ENCODE results near the gene KRTAP12-2.
"Not testable (repeated sequence)": the region's sequence is repeated elsewhere in the genome, so short reads cannot be mapped to it uniquely, and the experiment has no call there.

KRTAP12-2 gene

DNA sequence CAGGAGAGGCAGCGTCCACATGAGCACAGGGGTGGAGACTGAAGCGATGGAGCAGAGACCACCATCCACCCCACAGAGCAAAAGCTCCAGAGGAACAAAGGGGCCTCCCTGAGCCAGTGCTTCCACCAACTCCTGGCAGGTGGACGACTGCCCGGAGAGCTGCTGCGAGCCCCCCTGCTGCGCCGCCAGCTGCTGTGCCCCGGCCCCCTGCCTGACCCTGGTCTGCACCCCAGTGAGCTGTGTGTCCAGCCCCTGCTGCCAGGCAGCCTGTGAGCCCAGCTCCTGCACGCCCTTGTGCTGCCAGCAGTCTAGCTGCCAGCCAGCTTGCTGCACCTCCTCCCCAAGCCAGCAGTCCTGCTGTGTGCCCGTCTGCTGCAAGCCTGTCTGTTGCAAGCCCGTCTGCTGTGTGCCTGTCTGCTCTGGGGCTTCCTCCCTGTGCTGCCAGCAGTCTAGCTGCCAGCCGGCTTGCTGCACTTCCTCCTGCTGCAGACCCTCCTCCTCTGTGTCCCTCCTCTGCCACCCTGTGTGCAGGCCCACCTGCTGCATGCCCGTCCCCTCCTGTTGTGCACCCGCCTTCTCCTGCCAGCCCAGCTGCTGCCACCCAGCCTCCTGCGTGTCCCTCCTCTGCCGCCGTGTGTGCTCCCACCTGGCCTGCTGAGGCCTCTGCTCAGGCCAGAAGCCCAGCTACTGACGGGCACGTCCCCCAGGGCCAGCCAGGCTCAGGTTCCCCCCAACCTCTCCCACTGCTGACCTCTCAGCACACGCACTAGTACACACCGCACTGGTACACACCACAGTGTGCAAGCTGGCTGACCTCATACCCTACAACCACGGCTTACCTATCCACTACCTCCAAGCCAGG, 35.6 kb upstream of the KRTAP12-2 start:
- DNase-seq = no peak

DNA sequence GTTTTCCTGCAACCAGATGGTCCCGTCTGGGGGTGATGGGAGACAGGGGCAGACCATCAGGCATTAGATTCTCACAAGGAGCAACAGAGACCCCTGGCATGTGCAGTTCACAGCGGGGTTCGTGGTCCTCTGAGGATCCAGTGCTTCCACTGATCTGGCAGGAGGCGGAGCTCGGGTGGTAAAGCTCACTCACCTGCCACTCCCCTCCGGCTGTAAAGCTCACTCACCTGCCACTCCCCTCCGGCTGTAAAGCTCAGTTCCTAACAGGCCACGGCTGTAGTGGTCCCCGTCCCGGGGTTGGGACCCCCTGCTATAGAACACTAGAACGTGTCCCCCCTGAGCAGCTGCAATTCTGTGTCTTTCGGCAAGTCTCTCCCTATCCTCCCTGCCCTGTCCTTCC, 34.8 kb upstream of the KRTAP12-2 start:
- DNase-seq = no peak

DNA sequence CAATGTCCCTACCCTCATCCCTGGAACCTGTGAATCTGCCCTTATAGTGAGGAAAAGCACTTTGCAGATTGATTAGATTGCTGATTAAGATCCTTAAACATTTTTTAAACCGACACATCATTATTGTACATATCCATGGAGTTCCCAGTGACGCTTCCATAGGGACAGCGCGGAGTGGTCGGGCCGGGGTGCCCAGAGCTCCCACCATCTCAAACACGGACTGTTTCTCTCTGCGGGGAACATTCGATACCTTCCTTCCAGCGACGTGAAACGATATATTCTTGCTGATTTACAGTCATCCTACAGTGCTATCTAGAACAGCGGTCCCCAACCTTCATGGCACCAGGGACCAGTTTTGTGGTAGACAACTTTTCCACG, 34.3 kb upstream of the KRTAP12-2 start:
- DNase-seq = no peak

DNA sequence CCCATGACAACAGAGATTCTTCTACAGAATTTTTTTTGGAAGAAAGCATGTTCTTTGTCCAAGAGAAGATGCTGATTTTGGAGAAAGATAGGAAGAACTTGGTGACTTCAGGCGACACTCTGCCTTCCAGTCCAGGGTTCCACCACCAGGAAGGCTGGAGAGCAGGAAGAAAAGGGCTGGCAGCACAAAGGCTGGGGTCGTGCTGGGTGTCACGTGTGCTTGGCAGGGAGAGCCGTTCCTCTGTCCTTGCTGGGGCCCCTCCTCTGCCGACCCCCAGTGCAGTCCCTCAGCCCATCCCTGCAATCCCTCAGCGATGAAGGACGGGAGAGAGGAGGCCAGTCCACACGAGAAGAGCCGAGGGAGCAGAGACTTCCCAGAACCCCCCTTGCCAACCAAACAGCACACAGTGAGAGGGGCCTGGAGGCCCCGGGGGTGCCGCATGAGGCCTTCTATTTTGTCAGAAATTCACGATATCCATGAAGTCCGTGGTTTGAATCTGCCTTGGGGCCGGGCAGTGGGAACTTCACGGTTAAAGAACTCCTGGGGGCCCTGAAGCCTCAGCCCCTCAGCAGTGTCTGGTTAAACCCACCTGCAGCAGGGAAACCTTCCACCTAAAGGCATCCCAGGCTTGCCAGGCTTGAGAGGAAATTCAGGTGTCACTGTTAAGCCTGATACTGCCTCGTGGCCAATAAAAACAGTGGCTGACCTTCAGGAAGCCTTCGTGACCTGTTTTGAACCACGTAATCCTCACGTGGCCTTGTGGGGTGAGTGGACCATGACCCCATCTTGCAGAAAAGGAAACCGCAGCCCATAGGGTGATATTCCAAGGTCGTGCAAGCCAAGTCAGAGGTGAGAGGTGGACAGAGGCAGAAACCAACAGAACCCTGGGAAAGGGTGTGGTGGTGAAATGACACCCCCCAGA, 33.6 kb upstream of the KRTAP12-2 start:
- DNase-seq = no peak

DNA sequence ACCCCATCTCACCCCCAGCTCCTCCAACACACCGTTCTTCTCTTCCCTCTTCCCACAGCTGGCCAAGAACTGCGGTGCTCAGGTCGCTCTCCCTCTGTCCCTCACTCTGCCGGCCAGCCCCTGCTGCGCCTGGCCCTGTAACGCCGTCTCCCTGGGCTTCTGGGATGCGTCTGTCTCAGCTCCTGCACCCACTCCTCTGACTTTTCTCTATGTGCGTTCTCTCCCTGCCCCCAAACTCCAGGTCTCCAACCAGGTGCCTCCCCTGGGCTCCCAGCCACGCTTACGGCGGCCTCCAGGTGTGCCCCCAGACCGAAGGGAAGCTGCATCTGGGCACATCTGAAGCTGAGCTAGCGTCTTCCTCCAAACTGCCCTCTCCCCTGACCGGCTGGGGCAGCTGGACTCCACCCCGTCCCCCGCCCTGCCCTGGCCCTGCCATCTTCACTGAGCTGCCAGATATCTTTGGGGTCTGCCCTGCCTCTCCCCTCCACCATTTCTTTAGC, 32.8 kb upstream of the KRTAP12-2 start:
- no peak for DNase-seq

DNA sequence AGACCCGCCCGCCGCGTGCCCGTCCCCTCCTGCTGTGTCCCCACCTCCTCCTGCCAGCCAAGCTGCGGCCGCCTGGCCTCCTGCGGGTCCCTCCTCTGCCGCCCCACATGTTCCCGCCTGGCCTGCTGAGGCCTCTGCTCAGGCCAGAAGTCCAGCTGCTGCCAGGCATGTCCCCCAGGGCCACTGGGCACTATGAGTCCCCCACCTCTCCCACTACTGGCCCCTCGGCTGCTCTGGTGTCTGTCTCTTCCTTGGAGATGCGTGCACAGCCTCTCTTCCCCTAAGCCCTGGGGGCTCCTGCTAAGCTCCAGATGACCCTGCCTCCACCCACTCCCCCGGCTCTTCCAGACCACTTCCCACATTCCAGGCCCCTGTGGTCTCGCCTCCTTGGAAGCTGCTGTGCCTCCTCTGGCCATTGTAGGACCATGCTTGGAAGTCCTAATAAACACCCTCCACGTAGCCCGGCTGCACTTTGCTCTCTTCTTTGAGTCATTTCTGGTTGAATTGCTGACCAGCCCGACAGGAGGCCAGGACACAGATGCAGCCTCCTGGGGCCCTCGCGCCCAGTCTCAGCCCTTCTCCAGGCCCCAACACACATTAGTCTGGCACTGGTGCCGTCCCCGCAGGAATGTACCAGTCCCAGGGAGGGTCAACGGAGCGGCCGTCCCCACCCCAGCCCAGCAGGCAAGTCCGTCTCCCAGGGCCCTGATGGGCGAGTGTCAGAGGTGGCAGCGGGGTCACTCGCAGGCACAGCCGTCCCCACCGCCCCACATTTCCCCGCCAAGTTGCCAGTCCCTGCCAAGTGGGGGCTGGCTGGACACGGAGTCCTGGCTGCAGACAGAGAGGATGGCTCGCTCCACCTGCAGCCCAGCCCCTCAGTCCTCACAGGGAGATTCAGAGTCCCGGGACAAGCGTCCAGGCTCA, 31.3 kb upstream of the KRTAP12-2 start:
- no peak for DNase-seq

DNA sequence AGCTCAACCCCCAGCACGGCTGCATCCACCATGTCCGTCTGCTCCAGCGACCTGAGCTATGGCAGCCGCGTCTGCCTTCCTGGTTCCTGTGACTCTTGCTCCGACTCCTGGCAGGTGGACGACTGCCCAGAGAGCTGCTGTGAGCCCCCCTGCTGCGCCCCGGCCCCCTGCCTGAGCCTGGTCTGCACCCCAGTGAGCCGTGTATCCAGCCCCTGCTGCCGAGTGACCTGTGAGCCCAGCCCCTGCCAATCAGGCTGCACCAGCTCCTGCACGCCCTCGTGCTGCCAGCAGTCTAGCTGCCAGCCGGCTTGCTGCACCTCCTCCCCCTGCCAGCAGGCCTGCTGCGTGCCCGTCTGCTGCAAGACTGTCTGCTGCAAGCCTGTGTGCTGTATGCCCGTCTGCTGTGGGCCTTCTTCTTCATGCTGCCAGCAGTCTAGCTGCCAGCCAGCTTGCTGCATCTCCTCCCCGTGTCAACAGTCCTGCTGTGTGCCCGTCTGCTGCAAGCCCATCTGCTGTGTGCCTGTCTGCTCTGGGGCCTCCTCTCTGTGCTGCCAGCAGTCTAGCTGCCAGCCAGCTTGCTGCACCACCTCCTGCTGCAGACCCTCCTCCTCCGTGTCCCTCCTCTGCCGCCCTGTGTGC, 30.6 kb upstream of the KRTAP12-2 start, which contains the start of gene KRTAP10-12:
Gene KRTAP10-12 (plus strand): TSS at position 1 of the 639 bp plus-strand sequence. CDS start 30 bp downstream, at position 31.
- DNase-seq = not testable (repeated sequence)

DNA sequence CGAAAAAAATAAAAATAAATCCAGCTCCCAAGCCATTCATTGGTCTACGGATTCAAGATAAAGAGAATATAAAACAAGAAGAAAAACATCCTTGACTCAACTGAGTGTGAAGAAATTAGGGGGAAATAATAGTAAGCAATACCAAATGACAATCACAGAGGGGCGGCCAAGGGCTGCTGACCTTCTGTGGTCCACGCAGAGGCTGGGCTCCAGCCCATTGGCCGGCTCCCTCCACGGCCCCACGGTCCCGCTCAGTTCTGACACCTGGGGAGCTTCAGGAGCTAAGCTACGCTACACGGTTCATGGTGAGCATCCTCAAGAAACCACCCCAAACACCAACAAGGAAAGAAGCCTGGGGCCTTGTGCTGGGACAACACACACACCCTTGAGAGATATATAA, 29.8 kb upstream of the KRTAP12-2 start:
- no peak for DNase-seq

DNA sequence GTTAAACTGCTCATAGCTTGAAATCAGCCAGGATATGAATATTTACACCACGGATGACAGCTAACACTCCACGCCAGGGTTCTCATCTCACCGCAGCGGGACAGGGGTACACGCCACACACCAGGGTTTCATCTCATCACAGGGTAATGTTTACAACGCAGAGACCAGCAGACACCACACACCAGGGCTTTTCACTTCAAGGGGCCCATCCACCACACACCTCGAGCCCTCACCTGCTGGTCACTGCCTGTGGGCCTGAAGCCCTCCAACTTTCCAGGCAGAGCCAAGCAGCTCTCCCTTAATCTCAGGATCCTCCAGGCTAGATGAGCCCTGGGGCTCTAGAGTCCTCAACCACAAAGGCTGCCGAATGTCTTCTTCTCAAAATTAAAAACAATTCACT, 28.9 kb upstream of the KRTAP12-2 start:
- no peak for DNase-seq

DNA sequence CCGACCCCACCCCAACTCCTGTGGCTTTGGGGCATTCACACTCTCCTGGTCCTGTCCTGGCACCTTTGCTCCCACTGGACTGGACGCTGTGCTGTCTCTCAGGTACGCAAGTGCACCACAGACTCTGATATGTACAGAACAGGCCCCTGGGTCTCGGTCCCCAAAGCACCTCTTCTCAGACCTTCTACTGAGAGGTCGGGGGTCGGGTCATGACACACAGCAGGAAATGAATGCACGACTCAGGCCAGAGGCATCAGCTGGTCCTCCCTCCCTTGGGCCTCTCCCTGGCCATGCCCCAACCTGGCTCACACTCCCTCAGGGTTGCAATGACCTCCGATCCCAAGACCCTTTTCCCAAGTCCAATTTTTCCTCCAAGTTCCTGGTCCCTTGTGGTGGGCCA, 28.5 kb upstream of the KRTAP12-2 start:
- DNase-seq = no peak

DNA sequence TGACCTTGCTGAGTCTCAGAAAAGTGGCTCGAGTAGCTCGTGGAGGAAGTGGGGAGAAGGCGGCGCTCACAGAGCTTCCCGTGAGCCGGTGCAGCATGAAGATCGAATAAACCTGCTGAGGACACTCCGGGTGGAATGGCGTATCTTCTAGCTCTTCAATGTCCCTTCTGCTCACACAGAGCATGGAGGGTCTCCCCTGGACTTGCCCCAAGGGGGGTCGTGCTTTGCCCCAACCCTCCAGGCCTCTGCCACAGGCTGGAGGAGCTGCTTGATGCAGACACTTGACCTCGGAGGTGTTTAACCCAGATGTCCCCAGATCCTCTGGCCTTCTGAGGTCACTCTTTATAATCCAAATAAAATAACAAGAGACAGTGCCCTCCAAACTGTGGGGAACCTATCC, 28.0 kb upstream of the KRTAP12-2 start:
- no peak for DNase-seq

DNA sequence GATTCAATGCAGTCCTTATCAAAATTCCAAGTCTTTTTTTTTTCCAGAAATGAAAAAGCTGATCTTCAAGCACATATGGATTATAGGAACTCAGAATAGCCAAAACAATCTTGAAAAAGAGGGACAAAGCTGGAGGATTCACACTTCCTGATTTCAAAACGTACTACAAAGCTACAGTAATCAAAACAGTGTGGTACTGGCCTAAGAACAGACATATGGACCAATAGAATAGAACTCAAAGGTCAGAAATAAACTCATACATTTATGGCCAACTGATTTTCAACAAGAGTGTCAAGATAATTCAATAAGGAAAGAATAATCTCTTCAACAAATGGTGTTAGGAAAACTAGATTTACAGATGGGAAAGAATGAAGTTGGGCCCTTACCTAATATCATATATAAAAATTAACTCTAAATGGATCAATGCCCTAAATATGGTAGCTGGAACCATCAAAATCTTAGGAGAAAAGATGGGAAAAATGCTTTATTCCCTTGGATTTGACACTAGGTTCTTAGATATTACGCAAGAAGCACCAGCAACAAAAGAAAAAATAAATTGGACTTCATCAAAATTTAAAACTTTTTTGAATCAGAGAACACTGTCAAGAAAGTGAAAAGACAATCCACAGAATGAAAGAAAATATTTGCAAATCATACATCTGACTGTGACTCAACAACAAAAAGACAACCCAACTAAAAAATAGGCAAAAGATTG, 26.2 kb upstream of the KRTAP12-2 start:
- no peak for DNase-seq

DNA sequence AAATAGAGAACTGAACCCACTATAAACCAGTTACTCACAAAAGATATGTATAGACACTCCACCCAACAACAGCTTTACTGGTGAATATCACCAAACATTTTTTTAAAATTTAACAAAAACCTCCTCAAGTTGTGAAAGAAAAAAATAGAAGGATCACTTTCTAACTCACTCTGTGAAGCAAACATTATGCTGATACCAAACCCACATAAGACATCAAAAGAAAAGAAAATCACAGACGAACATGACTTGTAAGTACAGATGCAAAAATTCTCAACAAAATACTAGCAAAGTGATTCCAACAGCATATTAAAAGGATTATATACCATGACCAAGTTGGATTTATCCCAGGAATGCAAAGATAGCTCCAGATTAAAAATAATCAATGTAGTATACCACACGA, 25.0 kb upstream of the KRTAP12-2 start:
- no peak for DNase-seq

DNA sequence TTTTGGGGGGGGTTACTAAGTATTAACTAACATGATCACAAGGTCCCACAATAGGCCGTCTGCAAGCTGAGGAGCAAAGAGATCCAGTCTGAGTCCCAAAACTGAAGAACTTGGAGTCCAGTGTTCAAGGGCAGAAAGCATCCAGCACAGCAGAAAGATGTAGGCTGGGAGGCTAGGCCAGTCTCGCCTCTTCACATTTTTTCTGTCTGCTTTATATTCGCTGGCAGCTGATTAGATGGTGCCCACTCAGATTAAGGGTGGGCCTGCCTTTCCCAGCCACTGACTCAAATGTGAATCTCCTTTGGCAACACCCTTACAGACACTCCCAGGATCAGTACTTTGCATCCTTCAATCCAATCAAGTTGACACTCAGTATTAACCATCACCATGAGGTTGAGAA, 23.0 kb upstream of the KRTAP12-2 start:
- DNase-seq = not testable (repeated sequence)

DNA sequence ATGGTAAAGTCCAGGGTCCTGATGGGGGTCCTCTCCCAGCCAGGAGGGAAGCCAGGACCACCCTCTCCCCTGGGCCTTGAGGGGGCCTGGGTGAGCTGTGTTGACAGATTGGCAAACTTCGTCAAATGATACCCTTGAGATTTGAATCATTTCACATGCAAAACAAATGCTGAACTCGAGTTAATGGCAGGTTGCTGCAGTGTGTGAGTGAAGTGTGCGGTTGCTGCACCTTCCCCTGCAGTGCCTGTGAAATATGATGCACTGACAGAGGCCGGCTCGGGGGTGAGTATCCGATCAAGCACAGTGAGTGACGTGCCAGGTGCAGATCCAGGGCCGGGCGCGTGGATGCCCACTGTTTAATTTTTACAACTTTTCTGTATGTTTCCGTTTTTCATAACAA, 20.9 kb upstream of the KRTAP12-2 start:
- no peak for DNase-seq

DNA sequence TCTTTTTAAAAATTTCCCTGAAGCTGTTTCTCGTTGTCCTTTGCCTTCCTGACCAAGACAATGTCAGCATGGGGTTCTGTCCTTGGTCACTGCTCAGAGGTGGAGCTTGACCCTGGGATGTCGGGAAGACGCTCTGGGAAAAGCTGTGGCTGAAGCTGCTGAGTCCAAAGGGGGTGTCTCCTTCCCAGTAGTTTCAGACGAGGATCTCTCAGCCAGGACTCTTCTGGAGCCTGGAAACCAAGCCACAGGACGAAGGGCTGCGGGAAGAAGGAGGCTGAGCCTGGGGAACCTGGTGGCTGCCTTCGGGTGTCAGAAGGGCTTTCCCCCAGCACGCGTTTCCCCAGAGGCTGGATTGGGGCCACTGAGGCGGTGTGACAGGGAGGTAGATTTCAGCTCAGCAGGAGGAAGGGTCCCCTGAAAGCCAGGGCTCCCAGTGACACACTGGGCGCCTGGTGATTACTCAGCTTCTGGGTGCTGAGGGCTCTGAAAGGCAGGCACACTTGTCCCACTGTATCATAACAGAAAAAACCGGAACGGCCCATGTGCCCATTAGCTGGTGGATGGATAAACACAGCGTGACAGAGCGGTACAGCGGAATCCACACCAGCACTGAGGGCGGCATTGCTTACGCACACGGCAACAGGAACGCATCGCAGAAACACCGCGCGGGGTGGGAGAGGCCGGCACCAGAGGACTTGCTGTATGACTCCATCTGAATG, 20.3 kb upstream of the KRTAP12-2 start:
- DNase-seq = no peak

DNA sequence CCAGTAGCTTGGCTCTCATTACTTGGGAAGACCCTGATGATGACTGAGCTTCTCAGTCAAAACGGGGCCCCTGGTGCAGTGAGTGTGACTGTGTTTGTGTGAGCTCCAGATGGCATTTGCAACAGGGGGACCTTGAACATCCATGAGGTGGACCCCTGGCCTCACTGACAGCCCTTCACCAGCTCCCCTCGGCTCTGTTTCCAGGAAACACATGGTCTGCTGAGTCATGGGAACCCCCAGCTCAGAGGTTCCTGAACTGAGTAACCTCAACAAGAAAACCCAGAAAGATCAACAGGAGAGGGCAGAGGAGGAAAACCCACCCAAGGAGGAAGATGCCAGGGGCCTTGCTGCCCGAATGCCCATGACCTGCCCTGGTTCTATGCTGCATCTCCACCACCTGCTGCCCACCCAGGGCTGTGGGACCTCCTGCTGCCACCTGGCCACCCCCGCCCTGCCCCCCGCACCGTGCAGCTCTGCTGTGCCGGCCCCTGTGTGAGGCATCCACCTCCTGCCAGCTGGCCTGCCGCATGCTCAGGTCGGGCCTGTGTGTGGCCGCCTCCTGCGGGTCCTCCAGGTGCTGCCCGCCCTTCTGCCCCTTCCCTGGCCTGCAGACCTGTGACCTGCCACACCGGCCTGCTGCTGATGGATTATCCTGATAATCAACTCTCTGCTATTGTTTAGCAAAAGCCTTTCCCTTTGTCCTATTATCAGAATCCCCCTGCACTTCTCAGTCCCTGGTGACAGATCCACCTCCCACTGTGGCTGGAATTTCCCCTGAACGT, 19.5 kb upstream of the KRTAP12-2 start:
- DNase-seq = no peak

DNA sequence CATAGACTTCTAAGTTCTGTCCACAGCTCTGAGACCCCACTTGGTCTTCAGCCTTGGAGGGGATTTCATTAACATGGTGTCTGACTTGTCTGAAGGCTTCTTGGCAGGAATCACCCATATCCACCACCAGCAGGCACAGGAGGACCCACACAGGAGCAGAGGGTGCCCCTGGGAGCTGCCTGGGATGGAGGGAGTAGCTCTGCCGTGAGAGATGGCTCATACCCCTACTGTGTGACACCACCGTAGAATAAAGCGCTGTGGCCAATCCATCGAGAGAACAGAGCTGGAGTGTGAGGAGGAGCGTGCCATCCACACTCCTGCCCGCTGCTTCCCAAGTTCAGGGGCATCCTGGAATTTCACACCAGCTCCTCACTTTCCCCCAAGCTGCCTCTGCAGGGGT, 18.3 kb upstream of the KRTAP12-2 start:
- not testable (repeated sequence) for DNase-seq

DNA sequence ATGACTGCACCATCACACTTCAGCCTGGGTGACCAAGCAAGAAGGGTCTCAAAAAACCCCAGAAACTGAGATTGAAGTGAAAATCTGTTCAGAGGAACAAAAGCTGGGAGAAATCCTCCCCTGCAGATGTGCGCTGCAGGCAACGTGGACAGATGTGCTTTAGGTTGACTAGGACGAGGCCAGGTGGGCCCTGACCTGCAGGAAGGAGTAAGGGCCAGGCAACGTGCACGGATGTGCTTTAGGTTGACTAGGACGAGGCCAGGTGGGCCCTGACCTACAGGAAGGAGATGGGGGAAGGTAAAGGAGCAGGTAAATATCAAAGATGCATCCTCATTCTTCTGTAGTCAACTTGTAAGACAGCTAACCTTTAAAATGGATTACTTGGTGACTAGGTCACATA, 17.8 kb upstream of the KRTAP12-2 start:
- no peak for DNase-seq

DNA sequence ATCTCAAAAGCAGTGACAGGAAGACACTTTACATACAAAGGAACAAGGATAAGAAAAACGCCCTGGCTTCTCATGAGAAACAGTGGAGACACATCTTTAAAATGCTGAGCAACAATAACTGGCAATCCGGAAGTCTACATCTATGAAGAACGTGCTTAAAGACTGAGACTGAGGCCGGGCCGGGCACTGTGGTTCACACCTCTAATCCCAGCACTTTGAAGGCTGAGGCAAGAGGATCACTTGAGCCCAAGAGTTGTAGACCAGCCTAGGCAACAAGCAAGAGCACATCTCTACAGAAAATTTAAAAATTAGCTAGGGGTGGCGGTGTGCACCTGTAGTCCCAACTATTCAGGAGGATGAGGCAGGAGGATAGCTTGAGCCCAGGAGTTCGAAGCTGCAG, 17.4 kb upstream of the KRTAP12-2 start:
- DNase-seq = no peak

Measured in SW 1271 (cell line).